Right lobe of liver (tissue), 4 donors: ENCODE results near the gene TPO.

Experiments used
- POLR2A ChIP-seq: fragments of 450-650 bp; IDR thresholded peaks from one replicate; pipeline ENCODE4 v1.6.1; 2017; ENCODE audit warnings: antibody characterized with exemption, mild to moderate bottlenecking
- TF ChIP-seq, protein P1 (sequence below), 4 donors: fragments of 200-600 bp in 3 of 4; fragments of 450-650 bp in 1 of 4; IDR thresholded peaks; one replicate each; pipeline versions ENCODE4 v1.5.1 to v1.8.0; 2016 to 2022; ENCODE audit warnings: antibody characterized with exemption in 4 of 4, mild to moderate bottlenecking in 2 of 4
- donor health status: DM: no; HTN: no; CAD: no.
- donor health status: DM: no; HTN: no; CAD: no.
- donor health status: DM: no; HTN: yes; CAD: no.

DNA sequence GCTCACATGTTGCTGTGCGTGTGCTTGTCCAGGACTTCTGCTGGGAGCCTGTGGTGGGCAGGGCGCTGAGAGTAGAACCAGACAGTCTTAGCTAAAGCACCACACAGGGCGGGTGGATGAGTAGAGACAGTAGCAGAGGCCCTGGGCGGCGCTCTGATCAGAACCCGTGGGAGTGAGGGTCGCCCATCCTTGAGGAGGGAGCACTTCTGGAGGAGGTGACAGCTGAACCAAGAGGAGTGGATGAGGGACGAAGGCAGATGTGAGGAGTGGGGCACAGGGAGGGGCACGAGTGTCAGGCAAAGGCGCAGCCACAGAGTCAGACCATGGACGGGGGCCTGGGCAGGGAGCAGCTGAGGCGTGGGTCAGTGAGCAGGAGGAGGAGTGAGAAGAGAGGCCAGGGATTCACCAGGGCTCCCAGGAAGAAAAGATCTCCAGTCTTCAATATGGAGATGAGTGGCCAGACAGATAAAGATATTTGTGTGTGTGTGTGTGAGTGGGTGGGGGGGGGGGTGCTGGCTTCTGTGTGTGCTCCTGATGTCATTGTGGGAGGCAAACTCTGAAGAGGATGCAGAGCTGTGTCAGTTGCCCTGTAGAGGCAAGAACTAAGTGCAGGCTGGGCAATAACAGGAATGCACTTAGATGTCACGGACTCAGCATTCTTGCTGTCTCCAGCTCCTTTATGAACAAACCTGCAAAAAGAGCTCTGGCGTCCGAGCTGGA lies 79.6 kb downstream of the TPO start:
- TF ChIP-seq, protein P1, sequence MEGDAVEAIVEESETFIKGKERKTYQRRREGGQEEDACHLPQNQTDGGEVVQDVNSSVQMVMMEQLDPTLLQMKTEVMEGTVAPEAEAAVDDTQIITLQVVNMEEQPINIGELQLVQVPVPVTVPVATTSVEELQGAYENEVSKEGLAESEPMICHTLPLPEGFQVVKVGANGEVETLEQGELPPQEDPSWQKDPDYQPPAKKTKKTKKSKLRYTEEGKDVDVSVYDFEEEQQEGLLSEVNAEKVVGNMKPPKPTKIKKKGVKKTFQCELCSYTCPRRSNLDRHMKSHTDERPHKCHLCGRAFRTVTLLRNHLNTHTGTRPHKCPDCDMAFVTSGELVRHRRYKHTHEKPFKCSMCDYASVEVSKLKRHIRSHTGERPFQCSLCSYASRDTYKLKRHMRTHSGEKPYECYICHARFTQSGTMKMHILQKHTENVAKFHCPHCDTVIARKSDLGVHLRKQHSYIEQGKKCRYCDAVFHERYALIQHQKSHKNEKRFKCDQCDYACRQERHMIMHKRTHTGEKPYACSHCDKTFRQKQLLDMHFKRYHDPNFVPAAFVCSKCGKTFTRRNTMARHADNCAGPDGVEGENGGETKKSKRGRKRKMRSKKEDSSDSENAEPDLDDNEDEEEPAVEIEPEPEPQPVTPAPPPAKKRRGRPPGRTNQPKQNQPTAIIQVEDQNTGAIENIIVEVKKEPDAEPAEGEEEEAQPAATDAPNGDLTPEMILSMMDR (IDR thresholded peaks at IDR 0.05) = no peak
- TF ChIP-seq POLR2A = no peak
